Activated effector memory CD4-positive, alpha-beta T cell treated with Interleukin-2 at 50 U/mL for 16 hours (primary cell): ENCODE measurements around the gene IRAK1.
"Not testable (repeated sequence)": the region's sequence is repeated elsewhere in the genome, so short reads cannot be mapped to it uniquely, and the experiment has no call there.

ENCODE experiments used
- DNase-seq: peaks from one replicate; pipeline ENCODE4 v3.0.0-alpha.2; 2020

IRAK1 gene

GRCh38 chrX:154018518-154019060 lies 1.1 kb downstream of the IRAK1 start:
- DNase-seq, result no peak

GRCh38 chrX:154017766-154018517 lies 1.8 kb downstream of the IRAK1 start:
- no peak for DNase-seq

GRCh38 chrX:154016366-154017076 lies 3.2 kb downstream of the IRAK1 start:
- no peak for DNase-seq

GRCh38 chrX:154015581-154016264 lies 4.0 kb downstream of the IRAK1 start:
- no peak for DNase-seq

DNA sequence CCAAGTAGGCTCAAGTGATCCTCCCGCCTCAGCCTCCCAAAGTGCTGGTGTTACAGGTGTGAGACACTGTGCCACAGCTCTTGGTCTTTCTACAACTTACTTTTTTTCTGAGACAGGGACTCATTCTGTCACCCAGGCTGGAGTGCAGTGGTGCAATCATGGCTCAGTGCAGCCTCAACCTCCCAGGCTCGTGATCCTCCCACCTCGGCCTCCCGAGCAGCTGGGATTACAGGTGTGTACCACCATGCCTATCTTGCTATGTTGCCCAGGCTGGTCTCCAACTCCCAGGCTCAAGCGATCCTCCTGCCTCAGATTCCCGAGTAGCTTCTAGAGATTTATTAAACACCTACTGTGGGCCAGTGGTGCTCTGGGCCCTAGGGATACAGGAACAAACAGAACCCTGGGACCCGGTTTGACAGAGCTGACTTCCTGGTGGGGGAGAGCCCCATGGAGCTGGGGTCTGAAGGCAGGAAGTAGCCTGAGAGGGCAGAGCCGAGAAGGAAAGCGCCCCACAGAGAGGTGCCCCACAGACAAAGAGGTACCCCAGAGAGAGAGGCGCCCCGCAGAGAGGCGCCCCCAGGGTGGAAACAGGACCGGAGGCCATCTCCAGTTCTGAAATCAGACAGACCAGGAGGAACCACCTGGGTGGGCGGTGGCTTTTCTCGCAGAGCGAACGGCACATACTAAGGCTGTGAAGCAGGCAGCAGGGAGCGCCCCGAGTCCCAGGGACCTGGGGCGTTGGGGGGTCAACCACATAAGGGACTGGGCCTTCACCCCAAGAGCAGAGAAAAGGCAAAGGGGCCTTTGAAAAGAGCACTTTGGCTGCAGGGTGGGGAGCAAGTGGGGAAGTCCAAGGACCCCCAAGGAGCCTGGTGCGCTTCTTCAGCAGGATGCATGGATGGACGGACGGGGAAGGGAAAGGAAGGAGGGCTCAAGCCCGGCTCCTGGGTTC lies 5.0 kb downstream of the IRAK1 start:
- DNase-seq, result no peak

DNA sequence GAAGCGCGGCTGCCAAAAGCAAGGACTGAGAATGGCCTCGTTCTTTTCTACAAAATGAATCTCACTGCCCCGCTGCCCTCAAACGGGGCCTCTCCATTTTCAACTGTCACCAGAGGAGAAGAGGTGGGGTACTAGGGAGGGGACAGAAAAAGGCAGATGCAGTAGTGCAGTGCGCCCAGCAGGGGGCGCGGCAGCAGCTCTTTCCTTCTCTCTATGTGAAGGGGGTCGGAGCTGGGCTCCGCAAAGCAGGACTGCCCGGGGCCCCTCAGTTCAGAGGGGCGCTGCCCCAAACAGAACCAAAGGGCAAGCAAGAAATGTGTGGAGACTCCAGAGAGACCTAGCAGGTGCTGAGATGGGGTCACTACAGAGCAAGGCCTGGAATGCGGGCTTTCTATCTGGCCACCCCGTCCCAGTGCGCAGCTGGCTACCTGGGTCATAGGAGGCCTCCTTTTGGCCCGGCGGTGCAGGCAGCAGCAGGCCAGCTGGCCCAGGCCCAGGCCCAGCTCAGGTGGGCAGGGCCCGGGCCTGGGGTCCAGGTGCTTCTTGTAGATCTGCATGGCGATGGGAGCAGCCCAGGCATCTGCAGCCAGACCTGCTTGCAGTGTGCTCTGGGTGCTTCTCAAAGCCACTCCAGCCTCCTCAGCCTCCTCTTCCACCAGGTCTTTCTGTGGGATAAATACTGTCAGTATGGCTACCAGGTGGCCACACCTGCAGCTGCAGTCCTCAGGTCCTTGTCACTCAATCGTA lies 5.9 kb downstream of the IRAK1 start:
- peak; percentile 21 for DNase-seq

DNA sequence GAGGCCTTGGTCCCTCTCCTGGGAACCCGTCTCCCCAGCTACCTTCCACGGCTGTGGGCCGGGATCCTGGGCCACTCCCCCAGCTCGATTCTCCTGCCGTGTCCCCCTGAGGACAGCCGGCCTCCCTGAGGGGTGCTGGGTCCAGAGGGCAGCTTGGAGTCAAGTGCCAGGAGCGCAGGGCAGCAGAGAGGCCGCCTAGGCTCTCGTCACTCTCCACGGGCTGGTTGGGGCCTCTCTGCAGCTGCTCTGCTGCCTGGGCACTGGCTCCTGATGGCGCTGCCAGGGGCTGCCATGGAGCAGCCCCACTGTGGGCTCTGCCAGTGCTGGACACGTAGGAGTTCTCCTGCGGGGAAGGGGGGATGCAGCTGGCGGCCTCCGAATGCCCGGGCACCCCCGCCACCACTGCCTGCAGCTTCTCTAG lies 6.7 kb downstream of the IRAK1 start:
- no peak for DNase-seq

DNA sequence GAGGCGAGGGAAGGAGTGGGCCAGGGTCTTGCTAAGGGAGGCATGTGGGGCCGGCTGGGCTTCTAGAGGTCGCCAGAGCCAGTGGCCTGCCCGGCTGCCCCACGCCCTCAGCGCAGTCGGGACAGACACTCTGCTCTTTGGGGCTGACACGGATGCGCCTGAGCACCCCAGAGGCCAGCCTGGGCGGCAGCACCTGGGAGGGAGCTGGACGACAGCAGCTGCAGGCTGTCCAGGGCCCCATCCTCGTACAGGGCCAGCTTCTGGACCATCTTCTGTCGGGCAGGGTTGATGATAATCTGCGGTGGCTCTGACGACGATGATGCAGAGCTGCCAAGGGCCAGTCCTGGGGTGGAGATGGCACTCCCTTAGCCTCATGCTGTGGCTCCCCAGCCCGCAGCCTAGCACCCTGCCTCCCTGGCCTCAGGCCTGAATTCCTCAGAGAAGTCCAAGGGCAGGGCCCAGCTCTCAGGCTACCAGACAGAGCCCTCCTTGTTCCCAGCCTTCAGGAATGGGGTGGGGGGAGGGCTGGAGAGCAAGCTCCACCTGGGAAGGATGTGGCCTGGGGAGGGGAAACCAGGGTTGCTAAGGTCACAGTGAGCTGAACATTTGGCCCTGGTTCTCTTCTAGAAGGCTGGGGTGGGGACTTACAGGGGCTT lies 7.2 kb downstream of the IRAK1 start:
- DNase-seq, result no peak

DNA sequence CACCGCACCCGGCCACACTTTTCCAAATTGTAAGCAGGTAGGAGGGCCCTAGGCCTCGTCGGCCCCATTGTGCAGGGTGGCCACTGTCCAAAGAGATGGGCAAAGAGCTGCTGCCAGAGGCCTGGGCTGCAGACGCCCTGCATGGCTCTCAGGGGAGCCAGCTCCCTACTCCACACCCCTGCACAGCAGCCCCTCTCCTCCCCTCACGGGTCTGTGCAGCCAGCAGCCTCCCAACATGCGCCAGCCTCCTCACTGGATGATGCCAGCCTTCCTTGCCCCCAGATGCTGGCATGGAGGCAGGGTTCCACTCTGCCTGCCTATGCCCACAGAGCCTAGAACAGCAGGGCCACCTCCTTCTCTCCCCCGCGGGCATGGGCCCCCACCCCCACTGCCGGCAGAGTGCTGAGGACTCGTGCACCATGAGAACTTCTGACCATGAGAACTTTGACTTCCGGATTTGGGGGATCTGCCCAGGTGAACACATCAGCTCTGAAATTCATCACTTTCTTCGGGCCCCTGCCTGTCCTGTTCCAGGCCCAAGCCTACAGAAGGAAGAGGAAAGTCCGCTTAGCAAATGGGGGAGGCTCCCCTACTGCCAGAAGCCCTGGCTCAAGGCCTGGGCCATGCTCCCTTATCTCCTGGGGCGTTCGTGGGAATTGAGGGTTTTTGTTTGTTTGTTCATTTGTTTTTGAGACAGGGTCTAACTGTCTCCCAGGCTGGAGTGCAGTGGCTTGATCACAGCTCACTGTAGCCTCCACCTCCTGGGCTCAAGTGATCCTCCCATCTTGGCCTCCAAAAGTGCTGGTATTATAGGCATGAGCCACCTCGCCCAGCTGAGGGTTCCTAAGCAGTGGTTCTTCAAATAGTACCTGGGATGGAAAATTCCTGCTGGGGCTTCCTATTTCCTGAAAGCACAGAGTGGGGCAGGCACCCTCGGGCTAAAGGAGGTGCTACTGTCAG lies 8.0 kb downstream of the IRAK1 start:
- DNase-seq, result no peak

DNA sequence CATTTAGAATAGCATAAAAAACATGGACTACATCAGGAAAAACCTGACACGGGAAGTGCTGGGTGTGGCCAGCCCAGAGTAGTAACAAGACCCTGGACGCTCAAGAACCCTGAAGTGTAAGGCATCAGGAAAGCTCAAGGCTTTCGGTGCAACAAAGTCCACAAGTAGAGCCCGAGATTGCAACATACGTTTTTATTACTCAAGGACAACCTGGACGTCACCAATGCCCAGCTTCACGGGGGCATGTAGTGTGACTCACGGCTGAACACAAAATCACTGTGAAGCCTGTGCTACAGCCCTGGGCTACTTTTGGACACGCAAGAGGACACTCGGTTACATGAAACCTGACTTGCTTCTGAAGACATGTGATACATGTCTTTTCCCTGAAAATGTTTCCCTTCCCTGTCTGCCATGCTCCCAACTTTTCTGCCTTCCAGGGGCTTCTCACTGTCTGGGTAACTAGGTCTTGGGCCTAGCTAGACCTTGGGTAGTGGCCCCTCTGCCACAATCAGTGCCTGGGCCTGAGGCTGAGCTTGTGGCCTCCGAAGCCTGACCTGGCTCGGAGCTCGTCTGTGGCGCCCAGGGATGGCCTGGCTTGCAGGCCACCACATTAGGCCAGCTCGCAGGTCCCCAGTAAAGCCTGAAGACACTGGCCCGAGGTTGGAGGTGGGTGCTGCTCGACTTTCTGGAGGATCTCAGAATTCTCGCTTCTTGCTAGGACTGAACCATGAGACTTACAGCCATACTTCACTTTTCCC lies 9.2 kb downstream of the IRAK1 start:
- no peak for DNase-seq

GRCh38 chrX:154008521-154008920 lies 11.2 kb downstream of the IRAK1 start:
- no peak for DNase-seq

DNA sequence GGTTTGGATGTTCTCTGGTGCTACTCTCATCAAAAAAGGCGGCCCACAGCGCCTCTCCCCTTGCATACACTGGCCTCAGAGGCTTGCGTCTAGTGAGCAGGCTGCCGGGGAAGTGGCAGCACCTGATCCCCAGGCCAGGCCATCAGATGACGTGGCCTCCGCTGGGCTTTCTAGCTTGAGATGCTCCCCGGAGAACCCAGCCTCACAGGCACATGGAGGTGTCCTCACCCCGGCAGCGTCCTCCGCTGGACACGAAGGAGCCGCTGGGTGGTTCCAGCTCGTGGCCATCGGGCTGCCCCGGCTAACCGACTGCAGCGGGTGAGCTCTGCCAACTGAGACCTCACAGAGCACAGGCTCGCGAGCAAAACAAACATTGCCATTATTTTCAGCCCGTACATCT lies 12.8 kb downstream of the IRAK1 start:
- DNase-seq, result no peak

GRCh38 chrX:154004315-154004714 lies 15.4 kb downstream of the IRAK1 start:
- no peak for DNase-seq

- DNase-seq, result peak; percentile 38
Measured at GRCh38 chrX:154002215-154002719, 17.4 kb downstream of the IRAK1 start.

GRCh38 chrX:154000051-154000450 lies 19.7 kb downstream of the IRAK1 start:
- DNase-seq, result no peak

DNA sequence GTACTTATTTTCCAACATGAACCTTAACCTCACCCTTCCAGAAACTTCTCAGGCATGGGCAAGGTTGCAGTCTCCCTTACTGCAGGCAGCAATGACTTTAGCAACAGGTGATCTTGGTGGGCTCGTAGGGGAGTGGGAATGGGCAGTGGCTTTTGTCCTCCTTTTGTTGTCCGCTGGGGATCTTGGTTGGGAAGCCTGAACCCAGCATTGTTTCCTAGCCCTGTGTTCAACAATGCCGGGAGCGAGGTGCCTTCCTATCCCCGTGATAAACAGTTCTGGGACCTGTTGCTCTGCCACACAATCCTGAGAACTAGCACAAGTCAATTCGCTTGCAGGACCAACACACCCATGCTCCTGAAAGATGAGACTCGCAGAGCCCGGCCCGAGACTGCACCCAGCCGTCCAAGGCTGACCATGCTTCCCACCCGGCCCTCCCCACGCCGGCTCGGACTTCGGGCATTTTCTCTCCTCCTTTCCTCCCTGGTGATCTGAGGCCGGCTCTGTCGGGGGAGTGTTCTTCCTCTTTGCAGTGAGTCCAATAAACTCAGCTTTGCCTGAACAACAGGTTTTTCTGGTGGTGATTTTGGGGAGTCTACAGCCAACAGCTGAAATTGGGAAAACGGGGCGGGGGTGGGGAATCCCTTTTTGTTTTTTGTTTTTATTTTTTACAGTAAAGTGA lies 20.2 kb downstream of the IRAK1 start:
- no peak for DNase-seq

DNA sequence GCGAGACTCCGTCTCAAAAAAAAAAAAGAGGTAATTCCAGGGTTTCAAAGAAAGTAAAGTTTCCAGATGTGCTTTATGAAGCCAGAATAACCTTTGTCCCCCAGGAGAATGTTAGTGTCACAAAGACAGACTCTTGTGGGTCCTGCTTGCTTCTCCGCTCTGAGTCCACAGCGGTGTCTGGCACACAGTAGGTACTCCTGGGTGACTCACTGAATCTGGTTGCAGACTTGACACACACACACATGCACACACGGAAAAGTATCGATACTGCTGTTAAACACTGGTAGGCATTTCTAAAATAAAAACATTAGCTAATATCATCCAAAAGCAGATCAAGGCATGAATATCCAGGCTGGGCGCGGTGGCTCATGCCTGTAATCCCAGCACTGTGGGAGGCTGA lies 24.2 kb downstream of the IRAK1 start:
- no peak for DNase-seq

- DNase-seq, result not testable (repeated sequence)
Measured at GRCh38 chrX:153994398-153994797, 25.3 kb downstream of the IRAK1 start.
